Activated CD4-positive, CD25-positive, alpha-beta regulatory T cell treated with anti-CD3 and anti-CD28 coated beads, Interleukin-2, amount 50 U/mL, for 16 hours (primary cell): ENCODE data around the gene NSMF.
"Not testable (repeated sequence)": the region's sequence is repeated elsewhere in the genome, so short reads cannot be mapped to it uniquely, and the experiment has no call there.

ENCODE experiments used
- DNase-seq: peaks from one replicate; pipeline ENCODE4 v3.0.0-alpha.2; 2020; ENCODE audit warnings: low read depth, low spot score

NSMF gene

GRCh38 chr9:137459601-137460362 lies 648 bp upstream of the NSMF start:
- DNase-seq = no peak

GRCh38 chr9:137458194-137459151 lies 661 bp downstream of the NSMF start:
- DNase-seq = no peak

GRCh38 chr9:137457406-137458193 lies 1.5 kb downstream of the NSMF start:
- no peak for DNase-seq

GRCh38 chr9:137456864-137457405 lies 2.2 kb downstream of the NSMF start:
- DNase-seq = no peak

GRCh38 chr9:137456061-137456863 lies 2.9 kb downstream of the NSMF start:
- DNase-seq = no peak

GRCh38 chr9:137455359-137455991 lies 3.7 kb downstream of the NSMF start:
- no peak for DNase-seq

GRCh38 chr9:137454597-137455358 lies 4.4 kb downstream of the NSMF start:
- DNase-seq = no peak

GRCh38 chr9:137454145-137454596 lies 5.0 kb downstream of the NSMF start:
- no peak for DNase-seq

GRCh38 chr9:137453643-137454081 lies 5.5 kb downstream of the NSMF start:
- DNase-seq = no peak

- no peak for DNase-seq
Measured at GRCh38 chr9:137452761-137453642, 6.1 kb downstream of the NSMF start.

GRCh38 chr9:137452006-137452760 lies 7.0 kb downstream of the NSMF start:
- DNase-seq = no peak

GRCh38 chr9:137451264-137452005 lies 7.7 kb downstream of the NSMF start:
- DNase-seq = not testable (repeated sequence)

- not testable (repeated sequence) for DNase-seq
Measured at GRCh38 chr9:137450539-137451222, 8.5 kb downstream of the NSMF start.

- no peak for DNase-seq
Measured at GRCh38 chr9:137449931-137450538, 9.1 kb downstream of the NSMF start.

- no peak for DNase-seq
Measured at GRCh38 chr9:137449081-137449844, 9.9 kb downstream of the NSMF start.
